GM12878 (cell line): ENCODE results near the gene FOXO3. TPM values are rescaled to one million over a fixed set of nuclear protein-coding genes. Genes with fewer than 3 reads are reported as not detected.

Source experiments
- BHLHE40 ChIP-seq, 2 experiments: fragments of 450-650 bp in 1 of 2; IDR thresholded peaks; 2 replicates each; pipeline ENCODE4 v1.6.1; 2011 to 2017; ENCODE audit warnings: low read depth in 2 of 2, borderline replicate concordance in 1 of 2, improper control_type of control experiment in 1 of 2, low read length in 1 of 2, mild to moderate bottlenecking in 1 of 2
- DPF2 ChIP-seq: fragments of 450-650 bp; IDR thresholded peaks from 2 replicates; pipeline ENCODE4 v1.6.1; 2017; ENCODE audit warnings: mild to moderate bottlenecking
- ESRRA ChIP-seq: IDR thresholded peaks from 2 replicates; pipeline ENCODE4 v1.6.1; 2012; ENCODE audit warnings: mild to moderate bottlenecking, low read length, improper control_type of control experiment
- HDAC6 ChIP-seq: fragments of 200-600 bp; sonication (generic); IDR thresholded peaks from one replicate; pipeline ENCODE4 v1.8.0; 2017; ENCODE audit warnings: antibody characterized with exemption; ENCODE audit not compliant: unreplicated experiment
- IKZF1 ChIP-seq: fragments of 450-650 bp; conservative IDR thresholded peaks from 2 replicates; pipeline ENCODE4 v1.6.1; 2017; ENCODE audit warnings: antibody characterized with exemption, mild to moderate bottlenecking
- IRF4 ChIP-seq: IDR thresholded peaks from 2 replicates; pipeline ENCODE4 v1.6.1; 2011; ENCODE audit warnings: low read depth, low read length
- MYC ChIP-seq: IDR thresholded peaks from 2 replicates; pipeline ENCODE4 v1.6.1; 2011; ENCODE audit warnings: mild to moderate bottlenecking, low read length, moderate library complexity, inconsistent platforms; ENCODE audit not compliant: insufficient read depth, insufficient replicate concordance, insufficient read length, severe bottlenecking
- NFIC ChIP-seq: IDR thresholded peaks from 2 replicates; pipeline ENCODE4 v1.6.1; 2012; ENCODE audit warnings: low read depth, mild to moderate bottlenecking, inconsistent platforms, low read length, moderate library complexity
- NR2C2 ChIP-seq: IDR thresholded peaks from 2 replicates; pipeline ENCODE4 v1.6.1; 2011; ENCODE audit warnings: borderline replicate concordance, low read depth; ENCODE audit not compliant: control insufficient read depth, insufficient read length
- NR2F1 ChIP-seq: fragments of 450-650 bp; conservative IDR thresholded peaks from 2 replicates; pipeline ENCODE4 v1.6.1; 2017; ENCODE audit warnings: mild to moderate bottlenecking
- PAX8 ChIP-seq: fragments of 450-650 bp; IDR thresholded peaks from 2 replicates; pipeline ENCODE4 v1.6.1; 2017; ENCODE audit warnings: mild to moderate bottlenecking, moderate library complexity
- POLR2AphosphoS2 ChIP-seq: IDR thresholded peaks from 2 replicates; pipeline ENCODE4 v1.6.1; 2011; ENCODE audit warnings: low read depth, mild to moderate bottlenecking, low read length, improper control_type of control experiment, moderate library complexity
- SMAD1 ChIP-seq: fragments of 450-650 bp; IDR thresholded peaks from 2 replicates; pipeline ENCODE4 v1.6.1; 2018; ENCODE audit warnings: mild to moderate bottlenecking, low read depth; ENCODE audit not compliant: partially characterized antibody
- SMARCA5 ChIP-seq: fragments of 450-650 bp; IDR thresholded peaks from 2 replicates; pipeline ENCODE4 v1.6.1; 2017; ENCODE audit warnings: mild to moderate bottlenecking
- SREBF1 ChIP-seq: IDR thresholded peaks from 2 replicates; pipeline ENCODE4 v1.6.1; 2012; ENCODE audit warnings: mild to moderate bottlenecking, low read length
- TBL1XR1 ChIP-seq: IDR thresholded peaks from 2 replicates; pipeline ENCODE4 v1.6.1; 2012; ENCODE audit warnings: low read depth, low read length, improper control_type of control experiment
- TCF12 ChIP-seq: IDR thresholded peaks from 2 replicates; pipeline ENCODE4 v1.6.1; 2011; ENCODE audit warnings: low read depth, mild to moderate bottlenecking, low read length
- YBX1 ChIP-seq: fragments of 450-650 bp; IDR thresholded peaks from 2 replicates; pipeline ENCODE4 v1.6.1; 2016; ENCODE audit warnings: antibody characterized with exemption
- YY1 ChIP-seq: IDR thresholded peaks from 2 replicates; pipeline ENCODE4 v1.6.1; 2011; ENCODE audit warnings: low read depth, mild to moderate bottlenecking, low read length
- ZNF622 ChIP-seq: fragments of 450-650 bp; IDR thresholded peaks from 2 replicates; pipeline ENCODE4 v1.6.1; 2017; ENCODE audit warnings: mild to moderate bottlenecking, inconsistent platforms
- ZSCAN29 ChIP-seq: fragments of 450-650 bp; IDR thresholded peaks from 2 replicates; pipeline ENCODE4 v1.6.1; 2017; ENCODE audit warnings: mild to moderate bottlenecking, moderate library complexity
- polyA plus RNA-seq, 11 experiments: library from polyadenylated mRNA; depleted of rRNA in 4 of 11; unstranded in 6 of 11; stranded (reverse) in 5 of 11; fragments of >200 nt; fragmentation: Nextera tagmentation in 4 of 11; fragmentation: Illumina TruSeq in 1 of 11; extraction: Ambion mirVana in 4 of 11; extraction: Trizol in 1 of 11; gene quantifications; 1 replicate in 1 of 11; 2 replicates in 10 of 11; pipeline versions ENCODE4 v1.2.1 to v1.2.3, GENCODE V29; 2011 to 2016; ENCODE audit warnings: inconsistent platforms in 2 of 11, missing spikeins in 2 of 11, low read depth in 1 of 11
- total RNA-seq, 4 experiments: library from RNA; depleted of rRNA in 3 of 4; stranded (reverse); fragments of >200 nt in 3 of 4; fragmentation: Illumina TruSeq in 1 of 4; extraction: Trizol in 1 of 4; gene quantifications; 2 replicates each; pipeline versions ENCODE4 v1.2.1 to v1.2.3, GENCODE V29; 2013 to 2021
- TF ChIP-seq, protein P1 (sequence below): IDR thresholded peaks from 2 replicates; pipeline ENCODE4 v1.6.1; 2012; ENCODE audit warnings: mild to moderate bottlenecking, low read depth, low read length
- TF ChIP-seq, protein P2 (sequence below): IDR thresholded peaks from 2 replicates; pipeline ENCODE4 v1.6.1; 2011; ENCODE audit warnings: low read depth, mild to moderate bottlenecking, low read length, moderate library complexity, borderline replicate concordance; ENCODE audit errors: extremely low read depth
- TF ChIP-seq, protein P3 (sequence below): IDR thresholded peaks from 2 replicates; pipeline ENCODE4 v1.6.1; 2011; ENCODE audit warnings: borderline replicate concordance, low read depth, mild to moderate bottlenecking, moderate library complexity, low read length; ENCODE audit not compliant: insufficient read depth, poor library complexity, severe bottlenecking
- TF ChIP-seq, protein P4 (sequence below): fragments of 450-650 bp; IDR thresholded peaks from 2 replicates; pipeline ENCODE4 v1.6.1; 2018; ENCODE audit warnings: mild to moderate bottlenecking, low read depth, moderate library complexity; ENCODE audit not compliant: partially characterized antibody

The FOXO3 gene
- total and polyA plus RNA-seq, 10 of the 15 experiments (the other 5 are each of a cell fraction or from before 2014, with no cell fraction given): 0.82 to 4.5 (median 1.7) TPM

DNA sequence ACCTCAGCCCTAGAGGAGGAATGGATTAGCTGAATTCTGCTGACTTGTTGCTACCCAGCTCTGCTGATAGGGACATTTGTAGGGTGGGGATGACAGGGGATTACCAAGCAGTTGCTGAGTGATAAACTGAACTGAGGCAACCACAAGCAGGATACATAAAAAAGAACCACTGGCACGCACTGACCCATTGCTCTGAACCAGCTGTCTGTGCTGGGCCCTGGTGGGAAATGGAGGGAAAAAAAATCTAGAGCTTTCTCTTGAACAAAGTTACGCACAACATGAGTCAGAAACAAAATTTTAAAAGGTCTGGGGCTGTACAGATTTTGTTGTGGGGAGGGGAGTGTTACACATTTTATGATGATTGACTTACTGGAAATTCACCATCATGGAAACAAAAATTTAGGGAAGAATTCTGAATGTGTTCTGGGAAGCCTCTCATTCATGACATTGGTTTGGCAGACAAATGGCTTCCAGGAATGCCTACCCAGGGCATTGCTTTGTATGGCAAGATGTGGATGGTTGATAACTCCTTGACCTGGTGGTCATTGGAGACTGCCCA is 37.7 kb downstream of the FOXO3 start (continued):
- TF ChIP-seq, protein P1, sequence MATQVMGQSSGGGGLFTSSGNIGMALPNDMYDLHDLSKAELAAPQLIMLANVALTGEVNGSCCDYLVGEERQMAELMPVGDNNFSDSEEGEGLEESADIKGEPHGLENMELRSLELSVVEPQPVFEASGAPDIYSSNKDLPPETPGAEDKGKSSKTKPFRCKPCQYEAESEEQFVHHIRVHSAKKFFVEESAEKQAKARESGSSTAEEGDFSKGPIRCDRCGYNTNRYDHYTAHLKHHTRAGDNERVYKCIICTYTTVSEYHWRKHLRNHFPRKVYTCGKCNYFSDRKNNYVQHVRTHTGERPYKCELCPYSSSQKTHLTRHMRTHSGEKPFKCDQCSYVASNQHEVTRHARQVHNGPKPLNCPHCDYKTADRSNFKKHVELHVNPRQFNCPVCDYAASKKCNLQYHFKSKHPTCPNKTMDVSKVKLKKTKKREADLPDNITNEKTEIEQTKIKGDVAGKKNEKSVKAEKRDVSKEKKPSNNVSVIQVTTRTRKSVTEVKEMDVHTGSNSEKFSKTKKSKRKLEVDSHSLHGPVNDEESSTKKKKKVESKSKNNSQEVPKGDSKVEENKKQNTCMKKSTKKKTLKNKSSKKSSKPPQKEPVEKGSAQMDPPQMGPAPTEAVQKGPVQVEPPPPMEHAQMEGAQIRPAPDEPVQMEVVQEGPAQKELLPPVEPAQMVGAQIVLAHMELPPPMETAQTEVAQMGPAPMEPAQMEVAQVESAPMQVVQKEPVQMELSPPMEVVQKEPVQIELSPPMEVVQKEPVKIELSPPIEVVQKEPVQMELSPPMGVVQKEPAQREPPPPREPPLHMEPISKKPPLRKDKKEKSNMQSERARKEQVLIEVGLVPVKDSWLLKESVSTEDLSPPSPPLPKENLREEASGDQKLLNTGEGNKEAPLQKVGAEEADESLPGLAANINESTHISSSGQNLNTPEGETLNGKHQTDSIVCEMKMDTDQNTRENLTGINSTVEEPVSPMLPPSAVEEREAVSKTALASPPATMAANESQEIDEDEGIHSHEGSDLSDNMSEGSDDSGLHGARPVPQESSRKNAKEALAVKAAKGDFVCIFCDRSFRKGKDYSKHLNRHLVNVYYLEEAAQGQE: no peak
- TF ChIP-seq NR2C2 (no peak), SMARCA5 (no peak), NR2F1 (peak; percentile 86), YBX1 (no peak), DPF2 (peak; percentile 83), HDAC6 (no peak), IKZF1 (peak; percentile 81), TBL1XR1 (no peak), ZSCAN29 (no peak), MYC (no peak), PAX8 (no peak), SREBF1 (no peak), TCF12 (peak; percentile 99), POLR2AphosphoS2 (no peak), ESRRA (no peak), IRF4 (peak; percentile 82), YY1 (peak; percentile 76), ZNF622 (no peak), SMAD1 (no peak), BHLHE40 (IDR thresholded peaks at IDR 0.05; ENCODE audit: borderline replicate concordance in 1 of 2, low read depth in 2 of 2, low read length in 1 of 2) (peak; percentile 74 to 76; a peak in 3 of 4 replicates), NFIC (peak; percentile 93)
- TF ChIP-seq, protein P2, sequence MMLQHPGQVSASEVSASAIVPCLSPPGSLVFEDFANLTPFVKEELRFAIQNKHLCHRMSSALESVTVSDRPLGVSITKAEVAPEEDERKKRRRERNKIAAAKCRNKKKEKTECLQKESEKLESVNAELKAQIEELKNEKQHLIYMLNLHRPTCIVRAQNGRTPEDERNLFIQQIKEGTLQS: no peak
- TF ChIP-seq, protein P3, sequence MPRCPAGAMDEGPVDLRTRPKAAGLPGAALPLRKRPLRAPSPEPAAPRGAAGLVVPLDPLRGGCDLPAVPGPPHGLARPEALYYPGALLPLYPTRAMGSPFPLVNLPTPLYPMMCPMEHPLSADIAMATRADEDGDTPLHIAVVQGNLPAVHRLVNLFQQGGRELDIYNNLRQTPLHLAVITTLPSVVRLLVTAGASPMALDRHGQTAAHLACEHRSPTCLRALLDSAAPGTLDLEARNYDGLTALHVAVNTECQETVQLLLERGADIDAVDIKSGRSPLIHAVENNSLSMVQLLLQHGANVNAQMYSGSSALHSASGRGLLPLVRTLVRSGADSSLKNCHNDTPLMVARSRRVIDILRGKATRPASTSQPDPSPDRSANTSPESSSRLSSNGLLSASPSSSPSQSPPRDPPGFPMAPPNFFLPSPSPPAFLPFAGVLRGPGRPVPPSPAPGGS: peak; percentile 70
- TF ChIP-seq, protein P4, sequence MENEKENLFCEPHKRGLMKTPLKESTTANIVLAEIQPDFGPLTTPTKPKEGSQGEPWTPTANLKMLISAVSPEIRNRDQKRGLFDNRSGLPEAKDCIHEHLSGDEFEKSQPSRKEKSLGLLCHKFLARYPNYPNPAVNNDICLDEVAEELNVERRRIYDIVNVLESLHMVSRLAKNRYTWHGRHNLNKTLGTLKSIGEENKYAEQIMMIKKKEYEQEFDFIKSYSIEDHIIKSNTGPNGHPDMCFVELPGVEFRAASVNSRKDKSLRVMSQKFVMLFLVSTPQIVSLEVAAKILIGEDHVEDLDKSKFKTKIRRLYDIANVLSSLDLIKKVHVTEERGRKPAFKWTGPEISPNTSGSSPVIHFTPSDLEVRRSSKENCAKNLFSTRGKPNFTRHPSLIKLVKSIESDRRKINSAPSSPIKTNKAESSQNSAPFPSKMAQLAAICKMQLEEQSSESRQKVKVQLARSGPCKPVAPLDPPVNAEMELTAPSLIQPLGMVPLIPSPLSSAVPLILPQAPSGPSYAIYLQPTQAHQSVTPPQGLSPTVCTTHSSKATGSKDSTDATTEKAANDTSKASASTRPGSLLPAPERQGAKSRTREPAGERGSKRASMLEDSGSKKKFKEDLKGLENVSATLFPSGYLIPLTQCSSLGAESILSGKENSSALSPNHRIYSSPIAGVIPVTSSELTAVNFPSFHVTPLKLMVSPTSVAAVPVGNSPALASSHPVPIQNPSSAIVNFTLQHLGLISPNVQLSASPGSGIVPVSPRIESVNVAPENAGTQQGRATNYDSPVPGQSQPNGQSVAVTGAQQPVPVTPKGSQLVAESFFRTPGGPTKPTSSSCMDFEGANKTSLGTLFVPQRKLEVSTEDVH: no peak
